HFFc6 (cell line): Measurements from ENCODE around the gene RNF225. TPM values are rescaled to one million over a fixed set of nuclear protein-coding genes. Genes with fewer than 3 reads are reported as not detected.

Source experiments
- DNase-seq: peaks from one replicate; pipeline ENCODE4 v3.0.0-alpha.2; 2018
- H3K27ac Mint-ChIP-seq: 2 replicates; pipeline ENCODE4 v1.8.0; 2020; ENCODE audit warnings: mild to moderate bottlenecking, mixed read lengths
- H3K27me3 Mint-ChIP-seq: 2 replicates; pipeline ENCODE4 v1.8.0; 2021; ENCODE audit warnings: mild to moderate bottlenecking, moderate library complexity, mixed read lengths; ENCODE audit not compliant: insufficient read depth
- H3K36me3 Mint-ChIP-seq: 2 replicates; pipeline ENCODE4 v1.8.0; 2021; ENCODE audit warnings: low read depth, mixed read lengths
- H3K4me1 Mint-ChIP-seq: 2 replicates; pipeline ENCODE4 v1.8.0; 2020; ENCODE audit warnings: low read depth, mixed read lengths
- H3K4me3 Mint-ChIP-seq: 2 replicates; pipeline ENCODE4 v1.8.0; 2020; ENCODE audit warnings: mild to moderate bottlenecking, moderate library complexity, mixed read lengths
- H3K9me3 Mint-ChIP-seq: 2 replicates; pipeline ENCODE4 v1.8.0; 2020; ENCODE audit warnings: mild to moderate bottlenecking, mixed read lengths
- total RNA-seq, 6 experiments: library from RNA; stranded (reverse); fragmentation: NEBNext Ultra II Directional; extraction: Animal tissue kit (Norgen Biotek cat#: 25700); gene quantifications; 2 replicates in 1 of 6; 3 replicates in 5 of 6; pipeline ENCODE4 v1.2.3, GENCODE V29; 2021
- TF ChIP-seq, protein P1 (sequence below): fragments of 200-600 bp; sonication (generic); IDR thresholded peaks from 2 replicates; pipeline ENCODE4 v1.5.0; 2021; ENCODE audit warnings: antibody characterized with exemption, mild to moderate bottlenecking

RNF225 gene
- total RNA-seq, 6 experiments from 2014 or later: 0.26 to 0.39 TPM; not detected in 4

DNA sequence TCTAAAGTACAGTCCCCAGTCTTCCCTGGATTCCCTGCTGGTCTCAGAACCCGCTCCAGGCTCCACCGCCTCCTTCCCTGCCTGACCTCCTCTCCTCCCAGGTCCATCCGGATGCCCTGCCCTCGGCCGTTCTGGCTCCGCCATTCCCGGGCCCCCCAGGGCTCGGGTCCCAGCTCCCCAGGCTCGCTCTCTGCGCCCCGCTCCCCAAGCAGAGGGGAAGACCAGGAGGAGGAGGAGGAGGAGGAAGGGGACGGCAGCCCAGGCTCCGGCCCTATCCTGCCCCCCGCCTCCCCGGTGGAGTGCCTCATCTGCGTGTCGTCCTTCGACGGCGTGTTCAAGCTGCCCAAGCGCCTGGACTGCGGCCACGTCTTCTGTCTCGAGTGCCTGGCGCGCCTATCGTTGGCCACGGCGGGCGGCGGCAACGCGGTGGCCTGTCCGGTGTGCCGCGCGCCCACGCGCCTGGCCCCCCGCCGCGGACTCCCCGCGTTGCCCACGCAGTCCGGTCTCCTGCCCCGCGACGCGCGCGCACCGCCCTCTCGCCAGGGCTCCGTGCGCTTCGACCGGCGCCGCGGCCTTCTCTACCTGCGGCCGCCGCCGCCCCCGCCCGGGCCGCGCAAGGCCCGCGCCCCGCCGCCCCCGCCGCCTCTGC, 647 bp downstream of the RNF225 start:
- H3K27me3 Mint-ChIP-seq: peaks cover 7% of the 10 kb centered on the region; the same call in 1 of the 2 replicates
- DNase-seq: no peak
- H3K4me3 Mint-ChIP-seq: no peak overlapping the region
- TF ChIP-seq, protein P1, sequence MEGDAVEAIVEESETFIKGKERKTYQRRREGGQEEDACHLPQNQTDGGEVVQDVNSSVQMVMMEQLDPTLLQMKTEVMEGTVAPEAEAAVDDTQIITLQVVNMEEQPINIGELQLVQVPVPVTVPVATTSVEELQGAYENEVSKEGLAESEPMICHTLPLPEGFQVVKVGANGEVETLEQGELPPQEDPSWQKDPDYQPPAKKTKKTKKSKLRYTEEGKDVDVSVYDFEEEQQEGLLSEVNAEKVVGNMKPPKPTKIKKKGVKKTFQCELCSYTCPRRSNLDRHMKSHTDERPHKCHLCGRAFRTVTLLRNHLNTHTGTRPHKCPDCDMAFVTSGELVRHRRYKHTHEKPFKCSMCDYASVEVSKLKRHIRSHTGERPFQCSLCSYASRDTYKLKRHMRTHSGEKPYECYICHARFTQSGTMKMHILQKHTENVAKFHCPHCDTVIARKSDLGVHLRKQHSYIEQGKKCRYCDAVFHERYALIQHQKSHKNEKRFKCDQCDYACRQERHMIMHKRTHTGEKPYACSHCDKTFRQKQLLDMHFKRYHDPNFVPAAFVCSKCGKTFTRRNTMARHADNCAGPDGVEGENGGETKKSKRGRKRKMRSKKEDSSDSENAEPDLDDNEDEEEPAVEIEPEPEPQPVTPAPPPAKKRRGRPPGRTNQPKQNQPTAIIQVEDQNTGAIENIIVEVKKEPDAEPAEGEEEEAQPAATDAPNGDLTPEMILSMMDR: no peak
- no peaks in the 10 kb centered on the region for H3K9me3 Mint-ChIP-seq
- peaks cover 19% of the 10 kb centered on the region for H3K4me1 Mint-ChIP-seq
- peak overlapping the region; percentile 54; the same call in 1 of the 2 replicates for H3K27ac Mint-ChIP-seq
- peaks cover 22% of the 10 kb centered on the region for H3K36me3 Mint-ChIP-seq

GRCh38 chr19:58396691-58397532, 1.5 kb downstream of the RNF225 start:
- TF ChIP-seq, protein P1: no peak
- H3K4me3 Mint-ChIP-seq: no peak overlapping the region
- DNase-seq: no peak
- no peak overlapping the region for H3K27ac Mint-ChIP-seq
- peaks cover 22% of the 10 kb centered on the region for H3K36me3 Mint-ChIP-seq
- H3K9me3 Mint-ChIP-seq: no peaks in the 10 kb centered on the region
- H3K4me1 Mint-ChIP-seq: peaks cover 22% of the 10 kb centered on the region
- H3K27me3 Mint-ChIP-seq: peaks cover 6% of the 10 kb centered on the region; the same call in 1 of the 2 replicates

DNA sequence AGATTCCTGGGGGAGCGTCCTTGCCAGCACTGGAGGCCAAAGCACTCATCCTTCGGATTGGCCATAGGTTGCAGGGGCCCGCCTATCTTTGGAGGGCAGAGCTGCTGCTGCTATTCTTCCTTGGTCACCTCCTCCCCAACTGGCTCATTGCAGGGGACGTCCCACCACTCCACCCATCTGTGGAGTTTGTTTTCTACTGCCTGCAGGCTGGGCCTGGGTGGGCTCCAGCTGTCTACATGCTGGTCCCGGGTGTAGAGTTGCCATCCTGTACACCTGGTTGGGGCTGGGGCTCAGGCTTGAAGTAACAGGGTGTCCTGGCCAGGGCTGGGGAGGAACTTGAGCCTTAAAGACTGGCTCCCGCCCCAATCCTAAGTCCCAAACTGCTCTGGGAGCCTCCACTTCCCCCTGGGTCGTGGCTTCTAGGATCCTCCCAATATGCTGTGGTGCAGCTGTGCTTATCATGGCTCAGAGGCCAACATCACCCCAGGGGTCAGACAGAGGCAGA, 2.1 kb downstream of the RNF225 start:
- no peak for DNase-seq
- peaks cover 22% of the 10 kb centered on the region for H3K36me3 Mint-ChIP-seq
- H3K27ac Mint-ChIP-seq: no peak overlapping the region
- H3K27me3 Mint-ChIP-seq: peaks cover 4% of the 10 kb centered on the region; the same call in 1 of the 2 replicates
- no peaks in the 10 kb centered on the region for H3K9me3 Mint-ChIP-seq
- no peak overlapping the region for H3K4me3 Mint-ChIP-seq
- TF ChIP-seq, protein P1: no peak
- peaks cover 22% of the 10 kb centered on the region for H3K4me1 Mint-ChIP-seq

- Mint-ChIP-seq H3K27ac (no peak overlapping the region; the same call in 1 of the 2 replicates), H3K27me3 (peaks cover 4% of the 10 kb centered on the region; the same call in 1 of the 2 replicates), H3K4me3 (no peak overlapping the region), H3K4me1 (peaks cover 22% of the 10 kb centered on the region), H3K9me3 (no peaks in the 10 kb centered on the region), H3K36me3 (peaks cover 22% of the 10 kb centered on the region)
- TF ChIP-seq, protein P1: no peak
- no peak for DNase-seq
These were observed 2.6 kb downstream of the RNF225 start for GRCh38 chr19:58398087-58398486.

GRCh38 chr19:58398545-58398944, 3.1 kb downstream of the RNF225 start:
- Mint-ChIP-seq H3K27ac (no peak overlapping the region), H3K9me3 (no peaks in the 10 kb centered on the region), H3K4me1 (peaks cover 22% of the 10 kb centered on the region), H3K27me3 (peaks cover 4% of the 10 kb centered on the region; the same call in 1 of the 2 replicates), H3K36me3 (peaks cover 19% of the 10 kb centered on the region), H3K4me3 (no peak overlapping the region)
- TF ChIP-seq, protein P1: no peak
- DNase-seq: no peak
